Hippocampal formation (tissue), 2 donors: ENCODE data around the gene CCDC24.

ENCODE experiments used
- DNase-seq, 2 donors: peaks; one replicate each; lab custom pipeline; 2025; lab: John Stamatoyannopoulos, UW

The CCDC24 gene

GRCh38 chr1:44024031-44024902, 32.9 kb downstream of the CCDC24 start:
- DNase-seq: no peak

GRCh38 chr1:44024903-44025525, 33.6 kb downstream of the CCDC24 start:
- DNase-seq: no peak

GRCh38 chr1:44025816-44026215, 34.4 kb downstream of the CCDC24 start:
- no peak for DNase-seq

- no peak for DNase-seq
These were observed 35.9 kb downstream of the CCDC24 start for GRCh38 chr1:44027320-44027719.

GRCh38 chr1:44029260-44029910, 38.0 kb downstream of the CCDC24 start:
- DNase-seq: no peak

GRCh38 chr1:44029911-44030604, 38.7 kb downstream of the CCDC24 start:
- peak; percentile 89 to 98 for DNase-seq

GRCh38 chr1:44030605-44031251, 39.3 kb downstream of the CCDC24 start:
- DNase-seq: peak; percentile 40 to 70

- DNase-seq: peak in 1 of 2 donors; percentile 25
These were observed 40.1 kb downstream of the CCDC24 start, which contains the start of gene SLC6A9 for GRCh38 chr1:44031252-44032169. Gene SLC6A9 (minus strand): TSS chr1:44031462. CDS start chr1:44024277, 7,185 bp downstream.

GRCh38 chr1:44032170-44032790, 40.9 kb downstream of the CCDC24 start:
- no peak for DNase-seq

- DNase-seq: no peak
These were observed 41.7 kb downstream of the CCDC24 start for GRCh38 chr1:44033041-44033575.

GRCh38 chr1:44033756-44034155, 42.4 kb downstream of the CCDC24 start:
- DNase-seq: no peak

GRCh38 chr1:44034423-44034822, 43.0 kb downstream of the CCDC24 start:
- no peak for DNase-seq

GRCh38 chr1:44034976-44035716, 43.7 kb downstream of the CCDC24 start:
- no peak for DNase-seq

GRCh38 chr1:44035726-44036408, 44.5 kb downstream of the CCDC24 start:
- peak in 1 of 2 donors; percentile 16 for DNase-seq

- peak; percentile 51 to 53 for DNase-seq
These were observed 45.2 kb downstream of the CCDC24 start for GRCh38 chr1:44036409-44037139.

GRCh38 chr1:44037154-44037553, 45.8 kb downstream of the CCDC24 start:
- no peak for DNase-seq

GRCh38 chr1:44038876-44039657, 47.7 kb downstream of the CCDC24 start:
- DNase-seq: no peak
